Fibroblast of skin of right biceps (primary cell): Measurements from ENCODE around the gene CAMTA1.

Experiments
- DNase-seq: peaks from one replicate; pipeline ENCODE4 v3.0.0-alpha.2; 2013

CAMTA1 gene

DNA sequence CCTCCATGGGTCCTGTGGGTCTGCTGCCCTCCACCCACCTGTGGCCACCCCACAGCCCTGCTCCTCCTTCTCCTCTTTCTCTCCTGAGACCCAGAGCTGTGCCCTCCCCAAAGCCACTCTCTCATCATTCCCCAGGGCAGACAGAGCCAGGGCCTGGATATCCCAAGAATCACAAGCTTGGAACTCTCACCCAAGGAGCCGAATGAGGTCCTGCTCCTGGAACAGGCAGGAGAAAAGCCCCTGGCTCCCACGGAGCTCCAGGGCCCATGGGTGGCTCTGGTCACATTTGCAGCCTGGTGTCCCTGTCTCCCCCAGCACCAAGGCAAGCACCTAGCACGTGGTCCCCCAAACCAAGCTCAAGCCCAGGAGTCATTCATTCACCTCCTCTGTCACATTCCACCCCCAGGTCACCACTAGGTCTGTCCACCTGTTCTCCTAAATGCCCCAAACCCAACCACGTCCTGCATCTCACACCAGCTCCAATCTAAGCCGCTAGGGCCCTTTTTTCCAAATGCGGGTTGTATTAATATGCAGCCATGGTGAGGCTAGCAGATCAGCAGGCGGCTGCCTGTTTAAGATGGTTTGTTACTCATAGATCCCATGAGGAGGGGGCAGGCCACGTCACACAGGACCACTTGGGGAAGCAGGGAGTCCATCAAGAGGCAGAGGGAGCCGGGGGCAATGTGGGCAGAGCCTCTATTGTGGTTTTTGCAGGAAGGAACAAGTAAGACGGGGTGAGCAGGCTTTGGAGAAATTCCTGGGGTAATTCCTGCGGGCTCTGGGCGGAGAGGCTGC is 770.3 kb downstream of the CAMTA1 start:
- no peak for DNase-seq

DNA sequence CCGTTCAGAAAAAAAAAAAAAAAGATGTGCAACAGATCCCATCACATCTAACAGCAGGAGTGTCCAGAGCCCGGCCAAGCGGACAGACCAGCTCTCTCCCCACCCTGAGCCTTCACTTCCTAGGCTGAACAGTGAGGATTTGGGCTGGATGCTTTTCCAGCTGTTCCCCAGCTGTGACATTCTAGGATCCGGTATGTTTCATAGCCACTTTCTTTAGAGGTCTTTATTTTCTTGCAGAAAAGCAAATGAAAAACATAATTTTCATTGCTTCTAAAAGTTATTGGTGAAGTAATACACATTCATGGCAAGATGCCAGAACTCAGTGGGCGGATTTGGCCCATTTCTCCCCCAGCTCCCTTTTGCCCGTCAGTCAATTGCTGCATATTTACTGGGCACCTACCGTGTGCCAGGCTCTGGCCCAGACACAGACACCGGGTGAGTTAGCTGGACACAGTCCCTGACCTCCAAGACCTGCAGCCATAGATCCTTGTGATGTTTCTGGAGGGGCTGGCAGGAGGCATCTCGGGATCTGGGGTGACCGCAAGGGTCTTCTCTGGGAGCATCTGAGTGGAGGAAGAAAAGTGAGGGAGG is 772.1 kb downstream of the CAMTA1 start:
- DNase-seq: no peak

DNA sequence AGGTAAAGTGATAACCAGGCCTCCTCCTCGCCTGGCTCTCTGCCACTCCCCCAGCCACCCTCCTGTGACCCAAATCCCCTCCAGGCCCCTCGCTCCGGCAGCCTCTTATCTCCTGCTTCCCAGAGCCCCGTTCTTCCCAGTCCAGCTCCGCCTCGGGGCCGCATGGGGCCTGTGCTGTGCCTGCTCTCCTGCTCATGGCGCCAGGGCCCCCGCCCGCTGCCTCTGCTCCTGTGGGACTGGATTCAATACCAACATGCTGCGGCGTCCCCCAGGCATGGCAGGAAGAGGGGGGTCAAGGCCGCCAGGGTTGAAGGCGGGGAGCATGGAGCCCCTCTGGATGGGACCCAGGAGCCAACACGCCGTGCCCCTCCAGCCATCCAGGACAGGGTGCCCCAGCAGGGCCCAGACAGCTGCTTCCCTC is 772.8 kb downstream of the CAMTA1 start:
- no peak for DNase-seq

DNA sequence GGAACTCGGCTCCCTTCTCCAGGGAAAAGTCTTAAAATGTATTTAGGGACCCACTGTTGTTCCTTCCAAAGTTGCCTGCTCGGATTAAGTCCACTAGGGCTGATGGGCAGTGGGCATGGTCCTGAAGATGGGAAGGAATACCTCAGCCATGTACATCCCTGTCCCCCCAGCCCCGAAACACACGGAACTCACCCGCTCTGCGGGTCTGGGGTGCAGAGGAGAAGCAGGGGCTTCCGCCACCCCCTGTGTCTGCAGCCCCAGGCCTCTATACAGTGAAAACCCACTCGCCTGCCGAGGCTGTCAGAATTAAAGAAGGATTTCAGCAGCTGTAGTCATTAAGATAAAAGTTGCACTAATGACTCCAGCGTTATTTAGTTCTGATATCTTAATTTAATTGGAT is 773.2 kb downstream of the CAMTA1 start:
- DNase-seq: no peak

DNA sequence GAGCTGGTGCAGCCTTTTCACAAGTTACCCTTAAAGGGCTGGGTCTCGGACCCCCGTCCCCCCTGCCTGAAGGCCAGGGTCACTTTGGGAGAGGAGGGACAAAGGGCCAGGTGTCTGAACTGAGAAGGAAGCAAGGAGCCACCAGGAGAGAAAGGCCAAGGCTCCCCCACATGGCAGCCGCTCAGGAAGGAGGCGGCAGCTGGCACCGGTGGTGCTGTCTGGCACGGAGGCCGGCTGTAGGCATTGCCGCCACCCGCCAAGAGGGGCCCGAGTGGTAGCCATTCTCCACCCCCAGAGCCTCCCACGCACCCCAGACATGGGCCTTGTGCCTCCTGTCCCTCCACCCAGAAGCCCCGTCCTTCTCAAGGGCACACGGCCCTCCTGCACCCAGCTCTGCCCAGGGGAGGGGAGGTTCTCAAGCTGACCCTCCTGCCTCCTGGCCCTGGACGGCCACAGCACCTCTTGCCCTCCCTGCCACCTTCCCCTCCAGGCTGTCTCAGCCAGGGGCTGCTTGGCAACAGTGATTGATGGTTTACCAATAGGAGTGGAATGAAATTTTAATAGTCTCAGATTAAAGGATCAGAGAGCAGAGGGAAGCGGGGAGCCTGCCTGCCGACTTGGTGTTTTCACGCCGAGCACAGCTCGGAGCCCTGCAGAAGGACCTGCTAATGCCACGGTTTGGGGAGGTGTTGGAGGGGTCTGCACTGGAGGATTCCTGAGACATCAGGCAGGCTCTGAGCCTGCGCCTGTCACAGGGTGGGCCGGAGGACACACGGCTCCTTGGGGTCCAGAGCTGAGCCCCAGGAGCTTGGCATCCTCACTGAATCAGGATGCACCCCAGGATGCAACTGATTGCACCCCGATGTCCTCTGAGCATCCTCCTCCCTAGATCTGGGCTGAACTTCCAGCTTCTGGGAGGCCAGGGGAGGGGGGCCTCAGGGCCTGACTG is 773.9 kb downstream of the CAMTA1 start:
- DNase-seq: no peak

DNA sequence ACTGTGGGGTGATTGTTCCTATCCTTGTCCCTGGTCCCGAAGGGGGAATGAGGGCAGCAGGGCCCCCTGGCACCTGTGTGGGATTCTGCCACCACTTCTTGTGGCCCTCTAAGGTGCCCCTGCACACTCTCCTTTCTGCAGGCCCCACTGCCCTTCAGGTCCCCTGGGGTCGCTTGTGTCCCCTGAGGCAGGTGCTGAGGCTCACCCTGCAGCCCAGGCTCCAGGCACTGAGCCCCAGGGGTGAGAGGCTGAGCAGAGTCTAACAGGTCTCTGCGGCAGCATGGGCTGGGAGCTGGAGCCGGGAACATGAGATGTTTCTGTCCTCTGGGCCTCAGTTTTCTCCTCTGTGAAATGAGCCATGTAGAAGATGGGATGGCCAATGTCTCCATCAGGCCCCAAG is 774.9 kb downstream of the CAMTA1 start:
- no peak for DNase-seq

DNA sequence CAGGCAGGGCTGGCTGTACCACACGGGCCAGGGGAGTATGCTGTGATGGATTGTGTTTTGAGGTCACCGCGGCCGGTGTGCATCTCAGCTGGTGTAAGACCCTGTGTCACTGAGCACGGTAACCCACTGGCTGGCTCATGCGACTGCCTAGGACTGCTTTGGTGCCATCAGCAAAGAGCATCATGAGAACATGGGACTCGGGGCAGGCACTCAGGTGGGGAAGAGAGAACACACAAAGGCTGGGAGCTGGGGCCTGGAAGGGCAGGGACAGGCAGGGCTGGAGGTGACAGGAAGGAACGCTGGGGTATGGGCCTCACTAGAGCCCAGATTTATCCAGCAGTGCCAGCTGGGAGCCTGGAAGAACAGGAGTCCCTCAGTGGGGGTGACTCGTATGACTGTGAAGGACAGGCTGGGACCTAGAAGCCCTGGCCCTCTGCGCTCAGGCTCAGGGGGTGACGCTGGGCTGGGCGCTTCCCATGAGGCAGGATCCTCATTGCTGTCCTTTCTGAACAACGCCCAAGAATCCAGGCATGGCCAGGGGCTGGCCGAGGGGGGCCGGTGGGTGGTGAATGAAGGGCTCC is 775.4 kb downstream of the CAMTA1 start:
- no peak for DNase-seq

DNA sequence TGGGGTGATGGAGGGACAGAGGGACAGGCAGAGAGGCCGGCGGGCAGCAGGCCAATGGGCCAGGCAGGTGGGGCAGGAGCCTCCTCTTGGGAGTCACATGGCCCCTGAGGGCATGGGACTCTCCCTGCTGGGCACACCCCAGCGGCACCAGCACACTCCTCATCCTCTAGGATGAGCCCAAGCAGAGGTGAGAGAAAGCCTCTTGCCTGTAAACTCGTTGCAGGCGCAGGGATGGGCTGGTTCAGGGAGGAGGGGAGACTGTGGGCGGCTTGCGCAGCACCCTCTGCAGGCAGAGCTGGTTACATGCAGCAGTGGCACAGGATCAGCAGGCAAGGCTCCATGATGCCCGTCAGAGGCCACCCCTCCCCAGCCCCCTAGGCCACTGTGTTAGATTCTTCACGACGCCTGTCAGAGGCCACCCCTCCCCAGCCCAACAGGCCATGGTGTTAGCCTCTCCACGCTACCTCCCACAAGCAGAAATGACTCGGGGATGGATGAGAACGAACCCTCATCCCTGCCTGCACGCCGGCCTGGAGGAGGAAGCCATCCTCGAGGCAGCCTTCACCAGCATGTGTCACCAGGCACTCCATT is 776.2 kb downstream of the CAMTA1 start:
- peak; percentile 24 for DNase-seq

DNA sequence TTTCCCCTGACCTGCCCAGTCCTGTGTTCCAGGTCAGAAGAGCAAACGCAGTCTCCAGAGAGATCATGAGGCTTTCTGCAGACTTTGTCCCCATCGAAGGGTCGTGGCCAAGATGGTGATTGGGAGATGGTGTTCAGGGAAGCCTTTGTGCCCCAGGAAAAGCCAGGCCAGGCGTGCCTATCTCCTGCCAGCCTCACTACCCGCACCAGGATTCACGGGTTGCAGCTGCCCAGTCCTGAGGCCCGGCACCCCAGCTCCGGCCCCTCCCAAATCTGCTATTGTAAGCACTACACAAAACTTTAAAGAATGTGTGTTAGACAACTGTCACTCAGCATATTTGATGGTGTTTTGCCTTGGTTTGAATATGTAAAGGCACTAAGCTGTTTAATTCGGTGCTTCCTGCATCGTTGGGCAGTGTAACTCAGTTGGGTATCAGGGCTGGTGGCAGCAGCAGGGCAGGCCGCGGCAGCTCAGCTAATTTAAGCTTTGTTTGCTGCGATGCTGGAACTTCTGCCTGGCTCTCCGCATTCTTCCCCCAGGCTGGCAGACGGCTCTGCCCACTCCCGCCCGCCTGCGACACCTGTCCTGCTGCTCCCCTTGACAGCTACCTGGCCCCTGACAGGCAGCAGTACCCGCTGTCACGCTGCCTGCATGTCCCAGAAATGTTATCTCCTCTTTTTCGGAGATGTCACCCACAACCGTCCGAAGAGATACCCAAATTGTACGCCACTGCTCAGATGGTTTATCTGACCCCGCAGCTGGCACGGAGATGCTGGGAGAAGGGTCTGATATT is 776.9 kb downstream of the CAMTA1 start:
- no peak for DNase-seq

DNA sequence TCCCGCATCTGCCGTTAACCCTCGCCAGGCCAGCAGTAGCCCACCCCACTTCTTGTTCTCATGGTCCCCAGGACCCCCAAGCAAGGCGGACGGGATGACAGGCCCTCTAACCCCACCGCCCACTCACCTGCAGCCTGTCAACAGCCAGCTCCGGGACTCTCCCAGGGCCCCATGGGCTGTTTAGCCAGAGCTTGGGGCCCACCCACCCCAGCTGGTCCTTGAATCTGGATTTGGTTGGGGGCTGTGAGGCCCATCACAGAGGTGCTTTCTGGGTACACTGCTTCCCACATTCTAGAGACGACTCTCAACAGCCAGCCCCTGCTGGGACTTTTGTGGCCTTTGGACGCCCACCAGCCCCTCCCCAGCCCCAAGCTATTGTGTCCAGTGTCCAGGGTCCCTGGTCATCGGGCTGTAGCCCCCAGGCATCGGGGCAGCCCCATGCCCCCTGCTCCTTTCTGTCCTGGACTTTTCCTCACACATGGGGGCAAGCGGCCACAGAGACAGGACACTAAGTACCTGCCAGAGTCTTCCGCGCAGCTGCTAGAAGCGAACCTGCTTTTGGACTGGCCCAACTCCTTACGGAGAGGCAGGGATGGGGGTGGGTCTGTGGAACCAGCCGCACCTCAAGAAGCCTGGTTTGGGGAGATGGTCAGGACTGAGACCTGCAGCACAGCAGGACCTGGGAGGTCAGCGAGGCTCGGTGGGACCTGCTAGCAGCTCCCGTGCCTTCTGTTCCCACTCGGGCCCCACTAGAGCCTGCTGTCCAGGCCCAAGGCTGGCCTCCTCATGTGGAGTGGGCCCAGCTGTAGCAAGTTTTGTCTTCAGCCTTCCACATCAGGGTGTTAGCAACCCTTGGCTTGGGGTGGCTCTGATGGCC is 777.7 kb downstream of the CAMTA1 start:
- no peak for DNase-seq

DNA sequence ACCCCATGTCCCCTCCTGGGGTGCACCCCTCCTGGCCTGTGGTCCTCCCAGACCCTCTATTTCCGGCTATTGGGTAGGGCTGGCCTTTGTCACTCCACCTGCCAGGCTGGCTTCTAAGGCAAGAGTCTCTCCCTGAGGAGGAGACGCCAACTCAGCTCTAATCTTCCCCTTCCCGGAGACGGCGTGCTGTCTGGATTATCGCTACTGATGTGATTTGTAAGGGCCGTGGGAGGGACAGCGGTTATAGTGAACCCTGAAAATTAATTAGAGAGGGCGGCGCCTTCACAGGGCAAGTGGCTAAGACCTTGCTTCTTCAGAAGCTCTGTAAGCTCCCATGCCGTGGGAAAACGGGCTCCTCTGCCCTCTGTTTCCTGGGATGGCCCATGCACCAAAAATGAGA is 778.9 kb downstream of the CAMTA1 start:
- DNase-seq: no peak

DNA sequence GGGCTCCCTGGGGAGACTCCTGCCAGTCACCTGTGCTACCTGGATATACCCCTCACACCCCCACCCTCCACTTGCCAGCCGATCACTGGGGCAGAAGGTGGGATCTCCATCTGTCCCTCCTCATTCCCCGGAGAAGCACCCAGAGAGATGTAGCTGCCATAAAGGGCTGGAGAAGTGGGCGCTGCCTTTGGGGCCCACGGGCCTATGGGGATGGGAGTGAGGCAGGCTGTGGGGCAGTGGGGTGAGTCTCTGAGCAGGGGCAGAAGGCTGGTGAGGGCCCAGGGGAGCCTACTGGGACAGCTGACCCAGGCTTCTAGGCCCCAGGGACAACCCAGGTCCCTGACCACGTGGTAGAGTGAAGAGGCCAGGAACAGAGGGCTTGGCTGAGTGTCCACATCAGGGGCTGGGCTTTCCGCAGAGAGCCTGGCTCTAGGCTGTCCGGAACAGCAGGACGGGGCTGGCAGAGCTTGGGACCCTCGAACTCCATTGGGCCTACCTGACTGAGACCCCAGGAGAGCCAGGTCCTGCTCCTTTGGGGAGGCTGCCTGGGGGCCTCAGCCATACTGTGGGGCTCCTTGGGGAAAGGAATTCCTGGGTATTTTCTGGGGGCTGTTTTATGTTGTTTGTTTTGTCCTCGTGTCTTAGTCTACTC is 780.0 kb downstream of the CAMTA1 start:
- DNase-seq: no peak

DNA sequence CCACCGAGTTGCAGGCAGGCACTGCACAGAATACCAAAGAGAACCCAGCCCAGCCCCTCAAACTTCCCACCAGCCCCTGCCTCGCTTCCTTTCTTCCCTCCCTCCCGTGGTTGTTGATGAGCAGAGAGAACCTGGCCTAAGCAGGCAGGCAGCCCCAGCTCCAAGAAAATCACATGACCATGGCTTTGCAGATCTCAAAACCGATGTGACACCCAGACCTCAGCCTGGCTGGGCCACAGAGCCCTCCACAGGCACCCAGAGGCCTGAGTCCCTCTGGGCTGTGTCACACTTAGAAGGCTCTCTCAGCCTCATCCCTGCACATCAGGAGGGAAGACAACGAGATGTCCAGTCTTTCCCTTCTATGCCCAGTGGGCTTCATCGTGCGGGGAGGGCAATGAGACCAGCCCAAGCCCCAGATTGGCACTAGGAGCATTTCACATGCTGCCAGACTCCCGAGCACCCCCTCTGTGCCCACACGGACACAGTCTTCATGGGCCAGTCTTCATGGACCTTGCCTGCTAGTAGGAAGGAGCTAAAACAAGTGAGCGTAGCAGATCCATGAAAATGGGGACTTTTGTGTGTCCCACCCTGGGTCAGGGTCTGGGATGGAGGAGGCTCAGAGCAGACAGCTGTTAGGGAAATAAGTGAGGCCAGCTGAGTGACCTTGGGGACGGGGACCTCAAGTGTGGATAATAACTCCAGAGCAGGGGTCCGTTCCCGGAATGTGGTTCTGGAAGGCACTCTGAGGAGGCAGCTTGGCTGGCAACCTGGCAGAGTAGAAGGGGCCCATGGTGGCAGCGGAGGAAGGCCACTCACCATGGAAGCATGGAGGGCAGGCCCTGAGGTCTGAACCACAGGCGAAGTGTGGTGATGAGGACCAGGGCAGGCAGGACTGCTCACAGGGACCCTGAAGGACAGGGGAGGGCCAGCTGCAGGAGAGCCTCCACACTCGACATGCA is 781.4 kb downstream of the CAMTA1 start:
- no peak for DNase-seq

DNA sequence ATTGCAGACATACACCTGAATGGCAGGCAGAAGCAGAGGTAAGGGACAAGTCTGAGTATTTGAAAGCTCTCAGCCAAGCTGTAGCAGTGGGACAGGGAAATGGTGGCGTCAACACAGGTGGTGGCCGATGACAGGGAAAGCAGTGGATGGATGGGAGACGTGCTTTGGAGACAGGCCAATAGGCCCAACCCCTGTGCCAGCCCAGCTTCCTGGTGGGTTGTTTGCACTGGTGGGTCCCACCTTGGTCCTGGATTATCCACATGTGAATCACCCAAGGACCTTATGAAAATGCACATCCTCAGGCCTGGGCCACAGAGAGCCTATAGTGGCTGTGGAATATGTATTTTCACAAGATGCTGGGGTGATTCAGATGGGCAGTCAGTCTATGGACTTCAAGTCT is 782.1 kb downstream of the CAMTA1 start:
- no peak for DNase-seq

DNA sequence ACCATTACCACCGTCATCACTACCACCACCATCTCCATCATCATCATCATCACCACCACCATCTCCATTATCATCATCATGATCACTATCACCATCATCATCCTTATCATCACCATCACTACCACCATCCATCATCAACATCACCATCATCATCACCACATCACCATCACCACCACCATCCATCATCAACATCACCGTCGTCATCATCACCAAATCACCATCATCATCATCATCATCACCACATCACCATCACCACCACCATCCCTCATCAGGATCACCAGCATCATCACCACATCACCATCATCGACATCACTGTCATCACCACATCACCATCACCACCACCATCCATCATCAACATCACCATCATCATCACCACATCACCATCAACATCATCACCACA is 782.8 kb downstream of the CAMTA1 start:
- no peak for DNase-seq

DNA sequence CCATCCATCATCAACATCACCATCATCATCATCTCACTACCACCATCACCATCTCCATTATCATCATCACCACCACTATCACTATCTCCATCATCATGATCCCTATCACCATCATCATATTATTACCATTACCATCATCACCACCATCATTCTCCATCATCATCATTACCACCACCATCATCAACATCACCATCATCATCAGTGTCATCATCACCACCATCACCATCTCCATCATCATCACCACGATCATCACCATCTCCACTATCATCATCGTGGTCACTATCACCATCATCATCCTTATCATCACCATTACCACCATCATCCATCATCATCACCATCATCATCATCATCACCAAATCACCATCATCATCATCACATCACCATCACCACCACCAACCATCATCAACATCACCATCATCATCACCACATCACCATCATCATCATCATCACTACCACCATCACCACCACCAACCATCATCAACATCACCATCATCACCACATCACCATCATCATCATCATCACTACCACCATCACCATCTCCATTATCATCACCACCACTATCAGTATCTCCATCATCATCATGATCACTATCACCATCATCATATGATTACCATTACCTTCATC is 783.8 kb downstream of the CAMTA1 start:
- DNase-seq: no peak

DNA sequence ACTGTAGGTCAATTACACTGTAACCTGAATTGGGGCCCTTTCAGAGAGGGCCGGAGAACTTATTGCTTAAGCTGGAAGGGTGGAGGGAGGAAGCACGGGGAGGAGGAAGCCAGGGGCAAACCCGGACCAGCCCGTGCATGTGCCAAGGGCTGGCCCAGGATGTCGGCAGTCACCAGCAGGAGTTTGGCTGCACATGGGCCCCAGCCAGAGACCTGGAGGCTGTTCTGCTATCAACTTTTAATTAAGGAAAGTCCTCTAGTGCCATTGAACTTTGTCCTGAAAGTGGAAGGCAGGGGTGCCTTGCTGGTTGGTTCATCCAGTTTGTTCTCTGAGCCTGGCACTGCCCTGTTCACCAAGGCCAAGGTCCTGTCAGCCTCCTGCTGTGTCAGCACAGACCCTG is 785.1 kb downstream of the CAMTA1 start:
- no peak for DNase-seq

DNA sequence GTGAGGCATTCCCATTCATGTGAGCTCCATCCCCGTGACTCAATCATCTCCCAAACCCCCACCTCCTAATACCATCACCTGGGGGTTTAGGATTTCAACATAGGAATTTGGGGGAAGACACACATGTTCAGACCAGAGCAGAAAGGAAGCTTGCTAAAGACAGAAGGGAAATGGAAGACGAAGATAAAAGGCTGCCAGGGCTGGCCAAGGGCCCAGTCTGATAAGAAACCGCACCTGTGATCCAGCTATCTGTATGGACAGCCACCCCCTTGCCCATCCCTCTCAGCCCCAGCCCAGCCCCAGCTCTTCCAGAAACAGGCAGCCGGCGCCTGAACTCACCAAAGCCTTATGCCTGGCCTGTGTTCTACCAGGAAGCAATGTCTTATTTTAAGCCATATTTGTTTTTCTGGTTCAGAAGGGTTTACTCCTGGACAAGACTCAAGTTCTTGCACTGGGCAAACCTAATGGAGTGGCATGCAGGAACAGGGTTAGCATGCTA is 787.4 kb downstream of the CAMTA1 start:
- no peak for DNase-seq

DNA sequence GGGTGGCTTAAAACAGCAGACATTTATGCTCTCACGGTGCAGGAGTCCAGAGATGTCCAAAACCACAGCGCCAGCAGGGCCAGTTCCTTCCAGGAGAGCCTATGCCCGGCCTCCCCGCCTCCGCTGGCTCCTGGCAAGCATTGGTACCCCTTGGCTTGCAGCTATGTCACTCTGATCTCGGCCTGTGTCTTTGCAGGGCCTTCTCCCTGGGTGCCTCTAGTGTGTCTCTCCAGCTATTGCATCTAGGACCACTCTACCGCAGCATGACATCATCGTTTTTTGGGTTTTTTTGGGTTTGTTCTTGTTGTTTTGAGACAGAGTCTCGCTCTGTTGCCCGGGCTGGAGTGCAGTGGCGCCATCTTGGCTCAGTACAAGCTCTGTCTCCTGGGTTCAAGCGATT is 788.2 kb downstream of the CAMTA1 start:
- DNase-seq: no peak
